Panc1 (cell line): ENCODE measurements around the gene SERHL2. TPM values are rescaled to one million over a fixed set of nuclear protein-coding genes. Genes with fewer than 3 reads are reported as not detected.

Experiments used
- ATAC-seq: fragments of 200-7000 bp; cut with Tn5 transposase; 2 replicates; pipeline ENCODE4 v1.9.1; 2020; ENCODE audit warnings: mild to moderate bottlenecking, moderate library complexity
- BruUV-seq: library from RNA; stranded (reverse); fragments of 400-500 nt; replicated peaks from 2 replicates; lab custom pipeline; 2021; lab: Mats Ljungman, UMichigan
- CTCF ChIA-PET: fragments of 300-600 bp; sonication (Branson Sonifier 250); formaldehyde crosslinking; loops from one replicate; lab custom pipeline; 2022; ENCODE audit warnings: antibody characterized with exemption; lab: Charles Lee
- POLR2A ChIA-PET: fragments of 300-600 bp; sonication (Branson Sonifier 250); formaldehyde crosslinking; loops from one replicate; lab custom pipeline; 2022; ENCODE audit warnings: antibody characterized with exemption; lab: Charles Lee
- DNase-seq: peaks from one replicate; pipeline ENCODE4 v3.0.0-alpha.2; 2010; ENCODE audit warnings: low read depth, low spot score
- H3K27ac ChIP-seq: 2 replicates; pipeline ENCODE4 v1.5.1; 2011; ENCODE audit warnings: mild to moderate bottlenecking, low read length, inconsistent platforms
- H3K27me3 ChIP-seq: fragments of 200-500 bp; sonication (Bioruptor generic); 2 replicates; pipeline ENCODE4 v1.6.0; 2014; ENCODE audit warnings: low read length, inconsistent platforms; ENCODE audit not compliant: control insufficient read depth, insufficient read depth
- H3K36me3 ChIP-seq: fragments of 200-500 bp; sonication (Bioruptor generic); 2 replicates; pipeline ENCODE4 v1.5.1; 2014; ENCODE audit warnings: inconsistent platforms, mild to moderate bottlenecking, low read length, moderate library complexity; ENCODE audit not compliant: control insufficient read depth, insufficient read depth
- H3K4me1 ChIP-seq: 2 replicates; pipeline ENCODE4 v1.5.1; 2011; ENCODE audit warnings: inconsistent platforms, mild to moderate bottlenecking, low read length, moderate library complexity; ENCODE audit not compliant: control insufficient read depth, insufficient read depth
- H3K4me3 ChIP-seq, 2 experiments: 2 replicates each; pipeline ENCODE4 v1.5.1; 2011 to 2012; ENCODE audit warnings: low read depth in 2 of 2, low read length in 2 of 2, mild to moderate bottlenecking in 2 of 2, inconsistent platforms in 1 of 2, moderate library complexity in 1 of 2
- H3K9me3 ChIP-seq: fragments of 200-500 bp; sonication (Bioruptor generic); 2 replicates; pipeline ENCODE4 v1.5.1; 2014; ENCODE audit warnings: low read depth, mild to moderate bottlenecking, inconsistent platforms, low read length, moderate library complexity; ENCODE audit not compliant: control insufficient read depth, insufficient read depth
- CTCF ChIP-seq: fragments of 450-650 bp; IDR thresholded peaks from 2 replicates; pipeline ENCODE4 v1.5.1; 2017; ENCODE audit warnings: mild to moderate bottlenecking
- POLR2AphosphoS5 ChIP-seq: IDR thresholded peaks from 2 replicates; pipeline ENCODE4 v1.6.1; 2012; ENCODE audit warnings: mild to moderate bottlenecking, low read depth, low read length, moderate library complexity
- SIN3A ChIP-seq: IDR thresholded peaks from 2 replicates; pipeline ENCODE4 v1.6.1; 2012; ENCODE audit warnings: low read depth, mild to moderate bottlenecking, low read length, moderate library complexity, borderline replicate concordance; ENCODE audit not compliant: insufficient read depth
- TCF7L2 ChIP-seq: IDR thresholded peaks from 2 replicates; pipeline ENCODE4 v1.6.1; 2011; ENCODE audit warnings: mild to moderate bottlenecking, low read depth, low read length, inconsistent platforms
- in situ Hi-C: cut with HindIII; loops from 2 replicates; pipeline ENCODE4 v1.10.0; 2016; ENCODE audit warnings: low sequenced_read_pairs, low pct_unique_long_range_greater_than_20kb
- intact Hi-C: fragments of 100-400 bp; cut with micrococcal nuclease; formaldehyde crosslinking; loops from one replicate; pipeline ENCODE4 v1.10.0; 2022; ENCODE audit not compliant: unreplicated experiment
- total RNA-seq: library from RNA; stranded (reverse); gene quantifications from one replicate; pipeline ENCODE4 v1.2.1, GENCODE V29; 2021; ENCODE audit not compliant: unreplicated experiment
- TF ChIP-seq, protein P1 (sequence below), 2 experiments: IDR thresholded peaks; 2 replicates each; pipeline ENCODE4 v1.6.1; 2011 to 2012; ENCODE audit warnings: low read depth in 2 of 2, control low read depth in 1 of 2, low read length in 1 of 2, mild to moderate bottlenecking in 1 of 2, moderate library complexity in 1 of 2; ENCODE audit not compliant: insufficient read depth in 1 of 2

SERHL2 gene
- total RNA-seq, 1 experiment from 2014 or later = 1.6 TPM

- Histone ChIP-seq H3K27ac (no peak overlapping the region), H3K4me3 (no peak overlapping the region), H3K36me3 (no peaks in the 10 kb centered on the region; the same call in 1 of the 2 replicates), H3K4me1 (no peaks in the 10 kb centered on the region), H3K27me3 (no peaks in the 10 kb centered on the region), H3K9me3 (no peaks in the 10 kb centered on the region)
- DNase-seq = no peak
- CTCF ChIA-PET = interaction anchor here (0.6 kb wide), 1 partner anchor 286 kb away, joined by 3 read pairs; no protein-coding TSS in a partner anchor
- TF ChIP-seq CTCF (no peak), TCF7L2 (no peak), POLR2AphosphoS5 (no peak), SIN3A (no peak)
- TF ChIP-seq, protein P1, sequence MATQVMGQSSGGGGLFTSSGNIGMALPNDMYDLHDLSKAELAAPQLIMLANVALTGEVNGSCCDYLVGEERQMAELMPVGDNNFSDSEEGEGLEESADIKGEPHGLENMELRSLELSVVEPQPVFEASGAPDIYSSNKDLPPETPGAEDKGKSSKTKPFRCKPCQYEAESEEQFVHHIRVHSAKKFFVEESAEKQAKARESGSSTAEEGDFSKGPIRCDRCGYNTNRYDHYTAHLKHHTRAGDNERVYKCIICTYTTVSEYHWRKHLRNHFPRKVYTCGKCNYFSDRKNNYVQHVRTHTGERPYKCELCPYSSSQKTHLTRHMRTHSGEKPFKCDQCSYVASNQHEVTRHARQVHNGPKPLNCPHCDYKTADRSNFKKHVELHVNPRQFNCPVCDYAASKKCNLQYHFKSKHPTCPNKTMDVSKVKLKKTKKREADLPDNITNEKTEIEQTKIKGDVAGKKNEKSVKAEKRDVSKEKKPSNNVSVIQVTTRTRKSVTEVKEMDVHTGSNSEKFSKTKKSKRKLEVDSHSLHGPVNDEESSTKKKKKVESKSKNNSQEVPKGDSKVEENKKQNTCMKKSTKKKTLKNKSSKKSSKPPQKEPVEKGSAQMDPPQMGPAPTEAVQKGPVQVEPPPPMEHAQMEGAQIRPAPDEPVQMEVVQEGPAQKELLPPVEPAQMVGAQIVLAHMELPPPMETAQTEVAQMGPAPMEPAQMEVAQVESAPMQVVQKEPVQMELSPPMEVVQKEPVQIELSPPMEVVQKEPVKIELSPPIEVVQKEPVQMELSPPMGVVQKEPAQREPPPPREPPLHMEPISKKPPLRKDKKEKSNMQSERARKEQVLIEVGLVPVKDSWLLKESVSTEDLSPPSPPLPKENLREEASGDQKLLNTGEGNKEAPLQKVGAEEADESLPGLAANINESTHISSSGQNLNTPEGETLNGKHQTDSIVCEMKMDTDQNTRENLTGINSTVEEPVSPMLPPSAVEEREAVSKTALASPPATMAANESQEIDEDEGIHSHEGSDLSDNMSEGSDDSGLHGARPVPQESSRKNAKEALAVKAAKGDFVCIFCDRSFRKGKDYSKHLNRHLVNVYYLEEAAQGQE (IDR thresholded peaks at IDR 0.05; ENCODE audit: insufficient read depth in 1 of 2, low read depth in 2 of 2, low read length in 1 of 2) = no peak
- no peak for ATAC-seq
- no TSS peak for BruUV-seq
- in situ Hi-C loops = no loop called here
- POLR2A ChIA-PET = interaction anchor here (0.6 kb wide), 1 partner anchor 44 kb away, joined by 3 read pairs; no protein-coding TSS in a partner anchor
- intact Hi-C loops = no loop called here
Measured at GRCh38 chr22:42585096-42585495, 31.3 kb downstream of the SERHL2 start.

- no peak overlapping the region for H3K27ac ChIP-seq
- intact Hi-C loops = no loop called here
- H3K4me1 ChIP-seq = no peaks in the 10 kb centered on the region
- BruUV-seq = no TSS peak
- H3K27me3 ChIP-seq = no peaks in the 10 kb centered on the region
- CTCF ChIA-PET = no interaction called here
- no peak overlapping the region for H3K4me3 ChIP-seq
- no peaks in the 10 kb centered on the region for H3K9me3 ChIP-seq
- no peak for TF ChIP-seq POLR2AphosphoS5
- in situ Hi-C loops = no loop called here
- POLR2A ChIA-PET = no interaction called here
- ATAC-seq = no peak
- H3K36me3 ChIP-seq = no peaks in the 10 kb centered on the region; the same call in 1 of the 2 replicates
- no peak for DNase-seq
Measured at GRCh38 chr22:42586381-42586780, 32.6 kb downstream of the SERHL2 start.

- ChIA-PET CTCF (no interaction called here), POLR2A (no interaction called here)
- in situ Hi-C loops (no loop called here), intact Hi-C loops (no loop called here)
- no peak overlapping the region for H3K4me3 ChIP-seq
- ATAC-seq = no peak
- DNase-seq = no peak
- TF ChIP-seq CTCF = no peak
- H3K36me3 ChIP-seq = peaks cover 3% of the 10 kb centered on the region; the same call in 1 of the 2 replicates
- no peaks in the 10 kb centered on the region for H3K4me1 ChIP-seq
- BruUV-seq = no TSS peak
- no peak overlapping the region for H3K27ac ChIP-seq
- H3K27me3 ChIP-seq = no peaks in the 10 kb centered on the region
- no peaks in the 10 kb centered on the region for H3K9me3 ChIP-seq
Measured at GRCh38 chr22:42587588-42588175, 33.9 kb downstream of the SERHL2 start.
